NCI-H748 treated with DMSO at 0.1 percent for 48 hours (cell line): Measurements from ENCODE around the gene GPS1.

ENCODE experiments used
- DNase-seq: peaks from one replicate; lab custom pipeline; 2025; lab: John Stamatoyannopoulos, UW

GPS1 gene

GRCh38 chr17:82079001-82079677 is 27.4 kb downstream of the GPS1 start:
- no peak for DNase-seq

- no peak for DNase-seq
These were observed 28.5 kb downstream of the GPS1 start for GRCh38 chr17:82080048-82080788.

- no peak for DNase-seq
These were observed 29.2 kb downstream of the GPS1 start for GRCh38 chr17:82080789-82081464.

GRCh38 chr17:82081546-82081945 is 29.8 kb downstream of the GPS1 start:
- no peak for DNase-seq

- DNase-seq = no peak
These were observed 30.3 kb downstream of the GPS1 start for GRCh38 chr17:82081966-82082365.

GRCh38 chr17:82082456-82082855 is 30.8 kb downstream of the GPS1 start:
- no peak for DNase-seq

GRCh38 chr17:82083009-82083408 is 31.3 kb downstream of the GPS1 start:
- no peak for DNase-seq

GRCh38 chr17:82083533-82084359 is 32.0 kb downstream of the GPS1 start:
- no peak for DNase-seq

GRCh38 chr17:82084373-82085030 is 32.8 kb downstream of the GPS1 start:
- DNase-seq = no peak

GRCh38 chr17:82085031-82085861 is 33.5 kb downstream of the GPS1 start:
- DNase-seq = no peak

- no peak for DNase-seq
These were observed 34.5 kb downstream of the GPS1 start for GRCh38 chr17:82085931-82086764.

GRCh38 chr17:82086941-82087906 is 35.5 kb downstream of the GPS1 start:
- no peak for DNase-seq

- DNase-seq = no peak
These were observed 36.5 kb downstream of the GPS1 start for GRCh38 chr17:82087961-82088837.

- no peak for DNase-seq
These were observed 37.4 kb downstream of the GPS1 start for GRCh38 chr17:82088838-82089722.

- DNase-seq = no peak
These were observed 38.2 kb downstream of the GPS1 start for GRCh38 chr17:82089723-82090548.
